ENCODE measurements around the gene RAD18. TPM values are rescaled to one million over a fixed set of nuclear protein-coding genes. Genes with fewer than 3 reads are reported as not detected.

Gene RAD18
- total and polyA plus RNA-seq, 9 of the 15 experiments (the other 6 are each of a cell fraction or from before 2014, with no cell fraction given) = 19.2 to 49.4 (median 34.4) TPM

- TF ChIP-seq, protein P1, sequence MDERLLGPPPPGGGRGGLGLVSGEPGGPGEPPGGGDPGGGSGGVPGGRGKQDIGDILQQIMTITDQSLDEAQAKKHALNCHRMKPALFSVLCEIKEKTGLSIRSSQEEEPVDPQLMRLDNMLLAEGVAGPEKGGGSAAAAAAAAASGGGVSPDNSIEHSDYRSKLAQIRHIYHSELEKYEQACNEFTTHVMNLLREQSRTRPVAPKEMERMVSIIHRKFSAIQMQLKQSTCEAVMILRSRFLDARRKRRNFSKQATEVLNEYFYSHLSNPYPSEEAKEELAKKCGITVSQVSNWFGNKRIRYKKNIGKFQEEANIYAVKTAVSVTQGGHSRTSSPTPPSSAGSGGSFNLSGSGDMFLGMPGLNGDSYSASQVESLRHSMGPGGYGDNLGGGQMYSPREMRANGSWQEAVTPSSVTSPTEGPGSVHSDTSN (CRISPR knock-in tag; IDR thresholded peaks at IDR 0.05; ENCODE audit: low read depth) = no peak
- TF ChIP-seq, protein P1 (tag; conservative IDR thresholded peaks at IDR 0.05; ENCODE audit: low read depth) = no peak
- TF ChIP-seq, protein P2, sequence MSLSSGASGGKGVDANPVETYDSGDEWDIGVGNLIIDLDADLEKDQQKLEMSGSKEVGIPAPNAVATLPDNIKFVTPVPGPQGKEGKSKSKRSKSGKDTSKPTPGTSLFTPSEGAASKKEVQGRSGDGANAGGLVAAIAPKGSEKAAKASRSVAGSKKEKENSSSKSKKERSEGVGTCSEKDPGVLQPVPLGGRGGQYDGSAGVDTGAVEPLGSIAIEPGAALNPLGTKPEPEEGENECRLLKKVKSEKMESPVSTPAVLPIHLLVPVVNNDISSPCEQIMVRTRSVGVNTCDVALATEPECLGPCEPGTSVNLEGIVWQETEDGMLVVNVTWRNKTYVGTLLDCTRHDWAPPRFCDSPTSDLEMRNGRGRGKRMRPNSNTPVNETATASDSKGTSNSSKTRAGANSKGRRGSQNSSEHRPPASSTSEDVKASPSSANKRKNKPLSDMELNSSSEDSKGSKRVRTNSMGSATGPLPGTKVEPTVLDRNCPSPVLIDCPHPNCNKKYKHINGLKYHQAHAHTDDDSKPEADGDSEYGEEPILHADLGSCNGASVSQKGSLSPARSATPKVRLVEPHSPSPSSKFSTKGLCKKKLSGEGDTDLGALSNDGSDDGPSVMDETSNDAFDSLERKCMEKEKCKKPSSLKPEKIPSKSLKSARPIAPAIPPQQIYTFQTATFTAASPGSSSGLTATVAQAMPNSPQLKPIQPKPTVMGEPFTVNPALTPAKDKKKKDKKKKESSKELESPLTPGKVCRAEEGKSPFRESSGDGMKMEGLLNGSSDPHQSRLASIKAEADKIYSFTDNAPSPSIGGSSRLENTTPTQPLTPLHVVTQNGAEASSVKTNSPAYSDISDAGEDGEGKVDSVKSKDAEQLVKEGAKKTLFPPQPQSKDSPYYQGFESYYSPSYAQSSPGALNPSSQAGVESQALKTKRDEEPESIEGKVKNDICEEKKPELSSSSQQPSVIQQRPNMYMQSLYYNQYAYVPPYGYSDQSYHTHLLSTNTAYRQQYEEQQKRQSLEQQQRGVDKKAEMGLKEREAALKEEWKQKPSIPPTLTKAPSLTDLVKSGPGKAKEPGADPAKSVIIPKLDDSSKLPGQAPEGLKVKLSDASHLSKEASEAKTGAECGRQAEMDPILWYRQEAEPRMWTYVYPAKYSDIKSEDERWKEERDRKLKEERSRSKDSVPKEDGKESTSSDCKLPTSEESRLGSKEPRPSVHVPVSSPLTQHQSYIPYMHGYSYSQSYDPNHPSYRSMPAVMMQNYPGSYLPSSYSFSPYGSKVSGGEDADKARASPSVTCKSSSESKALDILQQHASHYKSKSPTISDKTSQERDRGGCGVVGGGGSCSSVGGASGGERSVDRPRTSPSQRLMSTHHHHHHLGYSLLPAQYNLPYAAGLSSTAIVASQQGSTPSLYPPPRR (CRISPR knock-in tag; IDR thresholded peaks at IDR 0.05; ENCODE audit: borderline replicate concordance) = no peak
- TF ChIP-seq, protein P3, sequence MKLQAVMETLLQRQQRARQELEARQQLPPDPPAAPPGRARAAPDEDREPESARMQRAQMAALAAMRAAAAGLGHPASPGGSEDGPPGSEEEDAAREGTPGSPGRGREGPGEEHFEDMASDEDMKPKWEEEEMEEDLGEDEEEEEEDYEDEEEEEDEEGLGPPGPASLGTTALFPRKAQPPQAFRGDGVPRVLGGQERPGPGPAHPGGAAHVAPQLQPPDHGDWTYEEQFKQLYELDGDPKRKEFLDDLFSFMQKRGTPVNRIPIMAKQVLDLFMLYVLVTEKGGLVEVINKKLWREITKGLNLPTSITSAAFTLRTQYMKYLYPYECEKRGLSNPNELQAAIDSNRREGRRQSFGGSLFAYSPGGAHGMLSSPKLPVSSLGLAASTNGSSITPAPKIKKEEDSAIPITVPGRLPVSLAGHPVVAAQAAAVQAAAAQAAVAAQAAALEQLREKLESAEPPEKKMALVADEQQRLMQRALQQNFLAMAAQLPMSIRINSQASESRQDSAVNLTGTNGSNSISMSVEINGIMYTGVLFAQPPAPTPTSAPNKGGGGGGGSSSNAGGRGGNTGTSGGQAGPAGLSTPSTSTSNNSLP (IDR thresholded peaks at IDR 0.05; ENCODE audit: borderline replicate concordance, low read depth, low read length) = no peak; the same call in 1 of the 2 replicates
- TF ChIP-seq CHD4 (IDR thresholded peaks at IDR 0.05; ENCODE audit: insufficient read depth, insufficient replicate concordance, low read depth, low read length, poor library complexity, severe bottlenecking) = no peak
- TF ChIP-seq POLR2AphosphoS5 (IDR thresholded peaks at IDR 0.05; ENCODE audit: control insufficient read depth, insufficient read depth, low read depth, low read length) = peak; percentile 72
- TF ChIP-seq, protein P4, sequence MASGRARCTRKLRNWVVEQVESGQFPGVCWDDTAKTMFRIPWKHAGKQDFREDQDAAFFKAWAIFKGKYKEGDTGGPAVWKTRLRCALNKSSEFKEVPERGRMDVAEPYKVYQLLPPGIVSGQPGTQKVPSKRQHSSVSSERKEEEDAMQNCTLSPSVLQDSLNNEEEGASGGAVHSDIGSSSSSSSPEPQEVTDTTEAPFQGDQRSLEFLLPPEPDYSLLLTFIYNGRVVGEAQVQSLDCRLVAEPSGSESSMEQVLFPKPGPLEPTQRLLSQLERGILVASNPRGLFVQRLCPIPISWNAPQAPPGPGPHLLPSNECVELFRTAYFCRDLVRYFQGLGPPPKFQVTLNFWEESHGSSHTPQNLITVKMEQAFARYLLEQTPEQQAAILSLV (tag; IDR thresholded peaks at IDR 0.05) = no peak
- TF ChIP-seq, protein P5, sequence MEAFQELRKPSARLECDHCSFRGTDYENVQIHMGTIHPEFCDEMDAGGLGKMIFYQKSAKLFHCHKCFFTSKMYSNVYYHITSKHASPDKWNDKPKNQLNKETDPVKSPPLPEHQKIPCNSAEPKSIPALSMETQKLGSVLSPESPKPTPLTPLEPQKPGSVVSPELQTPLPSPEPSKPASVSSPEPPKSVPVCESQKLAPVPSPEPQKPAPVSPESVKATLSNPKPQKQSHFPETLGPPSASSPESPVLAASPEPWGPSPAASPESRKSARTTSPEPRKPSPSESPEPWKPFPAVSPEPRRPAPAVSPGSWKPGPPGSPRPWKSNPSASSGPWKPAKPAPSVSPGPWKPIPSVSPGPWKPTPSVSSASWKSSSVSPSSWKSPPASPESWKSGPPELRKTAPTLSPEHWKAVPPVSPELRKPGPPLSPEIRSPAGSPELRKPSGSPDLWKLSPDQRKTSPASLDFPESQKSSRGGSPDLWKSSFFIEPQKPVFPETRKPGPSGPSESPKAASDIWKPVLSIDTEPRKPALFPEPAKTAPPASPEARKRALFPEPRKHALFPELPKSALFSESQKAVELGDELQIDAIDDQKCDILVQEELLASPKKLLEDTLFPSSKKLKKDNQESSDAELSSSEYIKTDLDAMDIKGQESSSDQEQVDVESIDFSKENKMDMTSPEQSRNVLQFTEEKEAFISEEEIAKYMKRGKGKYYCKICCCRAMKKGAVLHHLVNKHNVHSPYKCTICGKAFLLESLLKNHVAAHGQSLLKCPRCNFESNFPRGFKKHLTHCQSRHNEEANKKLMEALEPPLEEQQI (IDR thresholded peaks at IDR 0.05) = no peak
- no peak for TF ChIP-seq RUNX1 (IDR thresholded peaks at IDR 0.05; ENCODE audit: low read depth)
- TF ChIP-seq HDGF (IDR thresholded peaks at IDR 0.05) = no peak
Measured at GRCh38 chr3:8963137-8963853, at the start of gene RAD18 (continued).
